Measurements from ENCODE around the gene TRAK1. TPM values are rescaled to one million over a fixed set of nuclear protein-coding genes. Genes with fewer than 3 reads are reported as not detected.

The TRAK1 gene
- total RNA-seq, 1 donor from 2014 or later, result 41.7 TPM

DNA sequence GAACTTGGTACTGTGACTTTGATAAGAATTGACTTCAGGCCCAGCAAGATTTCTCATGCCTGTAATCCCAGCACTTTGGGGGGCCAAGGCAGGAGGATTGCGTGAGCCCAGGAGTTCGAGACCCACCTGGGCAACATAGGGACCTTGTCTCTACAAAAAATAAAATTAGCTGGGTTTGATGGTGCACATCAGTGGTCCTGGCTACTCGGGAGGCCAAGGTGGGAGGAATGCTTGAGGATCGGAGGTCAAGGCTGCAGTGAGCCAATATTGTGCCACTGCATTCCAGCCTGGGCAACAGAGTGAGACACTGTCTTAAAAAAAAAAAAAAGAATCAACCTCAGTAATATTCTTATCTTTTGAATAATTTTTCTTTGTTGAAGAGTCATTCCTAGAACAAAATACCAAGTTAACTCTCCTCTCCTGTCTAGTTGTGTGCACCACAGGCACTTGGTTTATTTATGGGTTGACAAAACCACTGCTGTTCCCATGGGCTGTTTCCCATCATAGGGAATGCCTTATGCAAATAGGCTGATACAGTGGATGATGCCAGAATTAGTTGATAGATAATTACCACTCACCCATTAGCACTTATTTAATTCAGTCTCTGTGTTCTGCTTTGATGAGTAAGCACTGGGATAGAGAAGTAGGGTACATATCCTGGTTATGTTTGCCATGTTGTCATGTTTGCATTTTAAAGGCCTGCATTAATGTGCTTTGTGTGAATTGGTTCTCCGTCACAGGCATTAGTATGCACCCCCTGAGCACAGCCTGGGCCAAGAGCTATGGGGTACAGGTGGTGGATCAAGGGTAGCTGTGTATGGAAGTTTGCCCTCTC, 32.9 kb downstream of the TRAK1 start:
- TF ChIP-seq, protein P1, sequence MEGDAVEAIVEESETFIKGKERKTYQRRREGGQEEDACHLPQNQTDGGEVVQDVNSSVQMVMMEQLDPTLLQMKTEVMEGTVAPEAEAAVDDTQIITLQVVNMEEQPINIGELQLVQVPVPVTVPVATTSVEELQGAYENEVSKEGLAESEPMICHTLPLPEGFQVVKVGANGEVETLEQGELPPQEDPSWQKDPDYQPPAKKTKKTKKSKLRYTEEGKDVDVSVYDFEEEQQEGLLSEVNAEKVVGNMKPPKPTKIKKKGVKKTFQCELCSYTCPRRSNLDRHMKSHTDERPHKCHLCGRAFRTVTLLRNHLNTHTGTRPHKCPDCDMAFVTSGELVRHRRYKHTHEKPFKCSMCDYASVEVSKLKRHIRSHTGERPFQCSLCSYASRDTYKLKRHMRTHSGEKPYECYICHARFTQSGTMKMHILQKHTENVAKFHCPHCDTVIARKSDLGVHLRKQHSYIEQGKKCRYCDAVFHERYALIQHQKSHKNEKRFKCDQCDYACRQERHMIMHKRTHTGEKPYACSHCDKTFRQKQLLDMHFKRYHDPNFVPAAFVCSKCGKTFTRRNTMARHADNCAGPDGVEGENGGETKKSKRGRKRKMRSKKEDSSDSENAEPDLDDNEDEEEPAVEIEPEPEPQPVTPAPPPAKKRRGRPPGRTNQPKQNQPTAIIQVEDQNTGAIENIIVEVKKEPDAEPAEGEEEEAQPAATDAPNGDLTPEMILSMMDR (IDR thresholded peaks at IDR 0.05; ENCODE audit: insufficient read depth, low read length, poor library complexity, severe bottlenecking), result no peak
- Histone ChIP-seq H3K27me3 (ENCODE audit: control insufficient read depth, insufficient read depth, low read length) (no peaks in the 10 kb centered on the region), H3K36me3 (ENCODE audit: control insufficient read depth, insufficient read depth, low read length) (no peaks in the 10 kb centered on the region), H3K4me3 (ENCODE audit: low read depth, low read length) (no peak overlapping the region)
- no peak for DNase-seq (ENCODE audit: low read depth)

GRCh38 chr3:42127226-42127625, 36.1 kb downstream of the TRAK1 start:
- Histone ChIP-seq H3K4me3 (ENCODE audit: low read depth, low read length) (no peak overlapping the region), H3K27me3 (ENCODE audit: control insufficient read depth, insufficient read depth, low read length) (no peaks in the 10 kb centered on the region), H3K36me3 (ENCODE audit: control insufficient read depth, insufficient read depth, low read length) (peaks cover 3% of the 10 kb centered on the region)
- no peak for DNase-seq (ENCODE audit: low read depth)
- TF ChIP-seq, protein P1 (IDR thresholded peaks at IDR 0.05; ENCODE audit: insufficient read depth, low read length, poor library complexity, severe bottlenecking), result no peak

GRCh38 chr3:42128526-42128925, 37.4 kb downstream of the TRAK1 start:
- H3K4me3 ChIP-seq (ENCODE audit: low read depth, low read length), result no peak overlapping the region
- TF ChIP-seq, protein P1 (IDR thresholded peaks at IDR 0.05; ENCODE audit: insufficient read depth, low read length, poor library complexity, severe bottlenecking), result no peak
- H3K27me3 ChIP-seq (ENCODE audit: control insufficient read depth, insufficient read depth, low read length), result no peaks in the 10 kb centered on the region
- no peak for DNase-seq (ENCODE audit: low read depth)
- H3K36me3 ChIP-seq (ENCODE audit: control insufficient read depth, insufficient read depth, low read length), result peaks cover 3% of the 10 kb centered on the region

DNA sequence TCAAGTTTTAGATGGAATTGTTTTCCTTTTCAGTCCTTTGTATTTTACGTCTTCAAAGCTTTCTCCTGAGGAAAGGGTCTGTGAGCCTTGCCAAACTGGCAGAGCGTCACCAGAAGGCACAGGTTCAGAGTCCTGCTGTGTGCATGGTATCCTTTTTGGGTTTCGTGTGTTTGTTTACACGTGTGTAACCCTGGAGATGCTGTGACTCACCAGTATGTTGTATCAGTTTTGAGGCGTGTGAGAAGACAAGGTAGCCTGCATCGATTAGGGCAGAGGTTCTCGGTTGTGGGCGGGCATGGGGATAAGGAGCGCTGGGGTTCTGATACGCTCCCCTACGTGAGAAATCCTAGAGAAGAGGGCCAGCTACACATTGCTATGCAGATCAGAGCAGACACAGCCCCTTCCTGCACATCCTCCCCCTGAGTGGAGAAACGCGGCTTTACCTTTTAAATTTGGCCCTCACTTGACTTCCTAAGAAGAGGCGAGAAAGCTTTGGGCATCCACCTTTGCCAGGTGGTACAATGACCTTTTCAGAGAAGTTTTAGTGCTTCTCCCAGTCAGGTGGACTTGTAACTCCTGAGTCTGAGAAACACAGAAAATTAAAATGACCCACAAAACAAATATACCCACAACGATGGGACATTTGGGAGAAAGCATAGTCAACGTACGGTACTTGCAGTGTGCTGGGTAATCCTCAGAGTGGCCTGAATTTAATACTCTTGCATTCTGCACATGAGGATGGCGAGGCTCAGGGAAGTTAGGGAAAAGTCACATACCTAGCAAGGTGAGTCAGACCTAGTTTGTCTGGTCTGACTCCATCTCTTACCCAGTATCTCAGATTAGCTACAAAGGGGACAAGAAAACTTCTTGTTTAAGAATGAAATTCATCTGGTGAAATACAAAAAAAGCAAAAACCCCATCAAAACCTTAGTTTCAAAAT, 38.1 kb downstream of the TRAK1 start:
- H3K36me3 ChIP-seq (ENCODE audit: control insufficient read depth, insufficient read depth, low read length), result peaks cover 3% of the 10 kb centered on the region
- TF ChIP-seq, protein P1 (IDR thresholded peaks at IDR 0.05; ENCODE audit: insufficient read depth, low read length, poor library complexity, severe bottlenecking), result no peak
- no peak overlapping the region for H3K4me3 ChIP-seq (ENCODE audit: low read depth, low read length)
- H3K27me3 ChIP-seq (ENCODE audit: control insufficient read depth, insufficient read depth, low read length), result no peaks in the 10 kb centered on the region
- DNase-seq (ENCODE audit: low read depth), result no peak

- TF ChIP-seq, protein P1 (IDR thresholded peaks at IDR 0.05; ENCODE audit: insufficient read depth, low read length, poor library complexity, severe bottlenecking), result no peak
- DNase-seq (ENCODE audit: low read depth), result no peak
- Histone ChIP-seq H3K4me3 (ENCODE audit: low read depth, low read length) (no peak overlapping the region), H3K36me3 (ENCODE audit: control insufficient read depth, insufficient read depth, low read length) (peaks cover 3% of the 10 kb centered on the region), H3K27me3 (ENCODE audit: control insufficient read depth, insufficient read depth, low read length) (no peaks in the 10 kb centered on the region)
Measured at GRCh38 chr3:42130007-42130328, 38.8 kb downstream of the TRAK1 start.
